Measurements from ENCODE around the gene THUMPD1.
"Not testable (repeated sequence)": the region's sequence is repeated elsewhere in the genome, so short reads cannot be mapped to it uniquely, and the experiment has no call there.

The THUMPD1 gene, protein sequence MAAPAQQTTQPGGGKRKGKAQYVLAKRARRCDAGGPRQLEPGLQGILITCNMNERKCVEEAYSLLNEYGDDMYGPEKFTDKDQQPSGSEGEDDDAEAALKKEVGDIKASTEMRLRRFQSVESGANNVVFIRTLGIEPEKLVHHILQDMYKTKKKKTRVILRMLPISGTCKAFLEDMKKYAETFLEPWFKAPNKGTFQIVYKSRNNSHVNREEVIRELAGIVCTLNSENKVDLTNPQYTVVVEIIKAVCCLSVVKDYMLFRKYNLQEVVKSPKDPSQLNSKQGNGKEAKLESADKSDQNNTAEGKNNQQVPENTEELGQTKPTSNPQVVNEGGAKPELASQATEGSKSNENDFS

DNA sequence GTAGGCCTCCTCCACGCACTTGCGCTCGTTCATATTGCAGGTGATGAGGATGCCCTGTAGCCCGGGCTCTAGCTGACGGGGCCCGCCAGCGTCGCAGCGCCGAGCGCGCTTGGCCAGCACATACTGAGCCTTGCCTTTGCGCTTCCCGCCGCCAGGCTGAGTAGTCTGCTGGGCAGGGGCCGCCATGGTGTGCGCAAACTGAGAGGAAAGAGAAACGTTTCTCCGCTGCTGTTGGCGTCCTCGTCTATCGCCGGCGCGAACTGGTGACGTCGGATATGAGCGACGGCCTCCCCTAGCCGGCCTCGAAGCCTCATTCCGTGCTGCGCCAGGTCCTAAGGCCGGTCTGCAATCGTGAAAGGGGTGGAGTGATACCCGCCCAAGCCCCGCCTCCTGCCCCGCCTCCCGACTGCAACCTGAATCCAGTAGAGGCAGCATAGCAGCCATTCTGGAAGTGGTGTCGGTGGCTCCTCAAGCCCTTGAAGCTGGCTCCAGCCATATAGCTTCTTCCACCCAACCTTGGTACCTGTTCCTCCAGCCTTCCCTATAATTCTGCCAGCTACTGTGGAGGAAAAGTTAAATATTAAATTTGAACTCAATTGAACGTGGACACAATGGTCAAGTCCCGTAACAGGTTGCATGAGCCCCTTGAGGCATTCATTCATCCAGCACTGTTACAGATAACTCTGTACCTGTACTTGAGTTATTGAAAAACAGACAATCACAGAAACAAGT is at the start of gene THUMPD1:
THUMPD1 (minus strand) TSS at position 265 of the 732 bp plus-strand sequence; CDS start at position 186, 79 bp downstream.
- DNase-seq, result peak; percentile 78

DNA sequence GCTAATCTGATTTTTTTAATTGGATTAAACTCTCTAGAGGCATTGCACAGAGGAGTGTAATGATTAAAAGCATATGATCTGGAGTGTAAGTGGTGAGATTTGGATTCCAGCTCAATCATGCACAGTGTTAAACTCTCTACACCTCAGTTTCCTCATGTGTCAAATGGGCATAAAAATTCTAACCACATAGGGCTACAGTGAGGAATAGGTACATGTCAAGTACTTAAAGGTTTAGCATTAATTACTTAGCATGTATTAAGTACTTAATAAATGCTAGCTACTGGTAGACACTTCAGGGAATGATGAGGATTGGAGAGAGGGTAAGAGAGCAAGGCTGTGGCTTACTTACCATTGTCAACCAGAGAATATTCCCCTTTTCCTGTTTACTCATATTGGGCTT is 47.5 kb upstream of the THUMPD1 start:
- no peak for DNase-seq

DNA sequence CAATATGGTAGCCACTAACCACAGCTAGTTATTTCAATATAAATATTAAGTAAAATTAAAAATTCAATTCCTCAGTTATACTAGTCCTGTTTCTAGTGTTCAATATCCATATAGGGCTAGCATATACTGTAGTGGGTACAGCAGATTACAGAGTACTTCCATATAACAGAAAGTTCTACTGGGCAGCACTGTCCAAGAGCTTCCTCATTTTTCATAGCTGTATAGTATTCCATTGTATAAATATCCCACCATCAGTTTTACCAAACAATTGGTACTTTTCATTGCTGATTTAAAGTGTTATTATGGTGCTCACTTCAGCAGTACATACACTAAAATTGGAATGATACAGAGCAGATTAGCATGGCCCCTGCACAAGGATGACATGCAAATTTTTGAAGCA is 42.6 kb upstream of the THUMPD1 start:
- DNase-seq, result no peak

DNA sequence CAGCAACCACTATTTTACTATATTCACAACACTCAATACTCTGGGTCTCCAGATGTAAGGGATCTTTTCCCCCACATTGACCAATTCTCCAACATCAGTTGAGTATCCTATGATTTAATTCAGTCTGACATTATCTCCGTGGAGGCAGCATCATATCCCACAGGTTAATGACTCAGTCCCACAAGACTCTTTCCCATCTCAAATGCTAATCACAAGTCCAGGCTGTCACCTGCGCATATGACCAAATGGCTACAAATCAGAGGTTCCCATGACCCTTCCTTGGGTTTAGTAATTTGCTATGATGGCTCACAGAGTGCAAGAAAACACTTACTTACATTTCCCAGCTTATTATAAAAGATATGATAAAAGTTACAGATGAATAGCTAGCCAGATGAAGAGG is 40.9 kb upstream of the THUMPD1 start:
- DNase-seq, result no peak

DNA sequence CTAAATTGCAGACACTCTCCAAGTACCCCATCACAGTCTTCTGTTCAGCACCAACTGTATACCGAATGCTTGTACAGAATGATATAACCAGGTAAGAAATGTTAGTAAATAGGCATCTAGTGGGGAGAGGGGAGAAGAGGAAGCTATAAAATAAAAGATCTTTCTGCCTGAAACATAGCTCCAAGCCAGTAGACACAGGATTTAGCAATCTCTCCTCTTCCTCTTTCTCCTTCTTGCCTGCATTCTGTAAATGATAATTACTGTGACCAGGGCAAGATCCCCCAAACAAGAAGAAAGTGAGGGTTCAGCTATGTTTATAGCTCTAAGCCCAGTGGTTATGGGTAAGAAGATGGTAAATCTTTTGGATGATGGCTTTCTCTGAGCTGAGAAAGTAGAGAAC is 40.1 kb upstream of the THUMPD1 start:
- DNase-seq, result no peak

DNA sequence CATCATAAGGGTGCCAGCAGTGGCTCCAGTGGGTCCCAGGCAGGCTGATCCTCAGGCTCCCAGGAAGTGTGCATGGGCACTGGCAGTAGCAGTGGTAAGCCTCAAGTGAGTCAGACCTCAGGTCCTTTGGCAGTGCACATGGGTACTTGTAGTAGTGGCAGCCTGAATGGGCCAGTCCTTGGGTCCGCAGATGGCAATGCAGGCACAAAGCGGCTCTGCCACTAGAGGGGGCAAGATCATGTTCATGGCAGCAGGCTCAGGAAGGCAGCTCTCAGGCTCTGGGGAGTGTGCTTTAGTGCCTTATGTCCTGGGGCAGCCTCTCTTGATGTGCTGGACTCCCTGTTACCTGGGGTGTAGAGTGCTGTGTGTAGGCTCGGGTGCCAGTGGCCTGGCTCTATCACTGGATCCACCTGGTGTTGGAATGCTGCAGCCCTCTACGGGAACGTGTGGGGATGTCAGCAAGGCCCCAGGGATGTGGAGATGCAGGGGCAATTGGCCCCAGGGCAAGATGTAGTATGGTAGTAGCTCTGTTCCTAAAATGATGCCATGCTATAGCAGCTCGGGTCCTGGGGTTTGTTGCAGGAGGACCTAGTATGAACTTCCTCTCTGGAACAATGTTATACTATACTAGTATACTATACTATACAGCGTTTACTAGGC is 33.2 kb upstream of the THUMPD1 start:
- DNase-seq, result peak; percentile 10

DNA sequence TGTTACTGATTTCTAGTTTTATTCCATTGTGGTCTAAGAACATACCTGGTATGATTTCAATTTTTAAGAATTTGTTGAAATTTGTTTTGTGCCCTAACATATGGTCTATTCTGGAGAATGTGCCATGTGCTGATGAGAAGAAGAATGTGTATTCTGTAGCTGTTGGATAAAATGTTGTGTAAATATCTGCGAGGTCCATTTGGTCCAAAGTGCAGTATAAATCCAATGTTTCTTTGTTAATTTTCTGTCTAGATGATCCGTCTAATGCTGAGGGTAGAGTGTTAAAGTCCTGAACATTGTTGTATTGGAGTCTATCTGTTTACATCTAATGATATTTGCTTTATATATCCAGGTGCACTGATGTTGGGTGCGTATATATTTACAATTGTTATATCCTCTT is 32.1 kb upstream of the THUMPD1 start:
- no peak for DNase-seq

DNA sequence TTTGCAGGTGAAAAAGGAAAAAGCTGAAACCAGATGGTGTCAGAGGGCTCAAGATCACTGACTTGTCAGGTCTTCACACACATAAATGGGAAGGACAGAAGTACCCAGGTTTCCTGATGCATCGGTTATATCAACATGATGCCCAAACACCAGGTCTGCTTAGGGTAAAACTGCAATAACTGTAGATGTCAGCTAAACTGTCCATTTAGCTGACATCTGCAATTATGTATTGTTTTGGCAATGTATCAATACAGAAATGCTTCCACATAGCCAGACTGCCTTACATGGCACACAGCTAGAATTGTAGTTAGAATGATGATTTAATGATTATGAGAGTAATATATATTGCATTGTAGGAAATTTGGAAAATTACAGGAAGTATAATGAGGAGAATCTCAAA is 27.2 kb upstream of the THUMPD1 start:
- no peak for DNase-seq

DNA sequence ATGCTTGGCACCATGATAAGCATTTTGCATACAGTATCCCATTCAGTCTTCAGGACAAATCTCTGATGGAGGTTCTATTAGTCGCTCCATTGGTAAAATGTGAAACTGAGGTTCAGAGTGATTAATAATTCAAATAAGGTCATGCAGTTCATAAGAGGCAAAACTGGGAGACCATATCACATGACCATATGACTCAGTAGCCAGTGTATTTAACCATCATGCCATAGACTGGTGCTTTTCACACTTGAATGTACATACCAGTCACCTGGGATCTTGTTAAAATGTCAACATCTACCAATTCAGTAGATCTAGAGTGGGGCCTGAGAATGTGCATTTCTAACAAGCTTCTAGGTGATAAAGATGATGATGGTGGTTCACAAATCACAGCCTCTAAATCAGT is 26.5 kb upstream of the THUMPD1 start:
- no peak for DNase-seq

DNA sequence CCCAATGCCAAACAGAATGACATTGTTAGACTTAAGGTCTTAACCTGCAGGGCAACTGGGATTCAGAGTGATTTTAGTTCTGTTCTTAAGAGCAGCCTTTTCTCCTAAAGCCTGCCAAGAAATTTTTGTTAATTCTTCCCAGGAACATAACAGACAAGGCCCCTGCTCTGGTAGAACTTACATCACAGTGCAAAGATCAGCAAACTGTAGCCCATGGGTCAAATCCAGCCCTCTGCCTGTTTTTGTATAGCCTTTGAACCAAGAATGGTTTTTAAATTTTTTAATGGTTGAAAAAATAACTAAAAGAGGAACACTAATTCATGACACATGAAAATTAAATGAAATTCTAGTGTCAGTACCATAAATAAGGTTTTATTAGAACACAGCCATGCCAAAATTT is 26.0 kb upstream of the THUMPD1 start:
- DNase-seq, result no peak

DNA sequence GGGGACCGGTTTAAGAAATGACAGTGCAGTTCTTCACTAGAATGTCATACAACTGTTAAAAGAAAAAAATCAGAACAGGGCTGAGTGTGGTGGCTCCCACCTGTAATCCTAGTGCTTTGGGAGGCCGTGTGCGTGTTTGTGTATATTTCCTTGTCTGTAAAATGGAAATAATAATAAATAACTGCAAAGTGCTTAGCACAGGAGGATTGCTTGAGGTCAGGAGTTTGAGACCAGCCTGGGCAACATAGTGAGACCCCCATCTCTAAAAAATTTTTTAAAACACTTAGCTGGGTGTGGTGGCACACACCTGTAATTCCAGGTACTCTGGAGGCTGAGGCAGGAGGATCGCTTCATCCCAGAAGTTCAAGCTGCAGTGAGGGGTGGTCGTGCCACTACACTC is 24.7 kb upstream of the THUMPD1 start:
- DNase-seq, result no peak

DNA sequence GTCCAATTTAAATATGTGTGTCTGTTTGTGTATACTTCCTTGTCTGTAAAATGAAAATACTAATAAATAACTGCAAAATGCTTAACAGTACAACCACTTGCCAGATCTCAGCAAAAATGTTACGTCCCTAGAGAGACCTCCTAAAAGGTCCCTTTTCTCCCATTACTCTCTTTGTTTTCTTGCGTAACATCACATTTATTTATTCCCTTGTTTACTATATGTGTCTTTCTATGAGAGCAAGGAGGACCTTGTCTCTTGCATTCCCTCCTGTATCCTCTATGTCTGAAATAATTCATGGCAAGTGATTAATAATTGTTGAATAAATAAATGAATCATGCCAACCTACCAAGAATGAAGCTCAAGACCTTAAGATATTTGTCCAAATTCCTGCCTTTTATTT is 24.1 kb upstream of the THUMPD1 start:
- no peak for DNase-seq

DNA sequence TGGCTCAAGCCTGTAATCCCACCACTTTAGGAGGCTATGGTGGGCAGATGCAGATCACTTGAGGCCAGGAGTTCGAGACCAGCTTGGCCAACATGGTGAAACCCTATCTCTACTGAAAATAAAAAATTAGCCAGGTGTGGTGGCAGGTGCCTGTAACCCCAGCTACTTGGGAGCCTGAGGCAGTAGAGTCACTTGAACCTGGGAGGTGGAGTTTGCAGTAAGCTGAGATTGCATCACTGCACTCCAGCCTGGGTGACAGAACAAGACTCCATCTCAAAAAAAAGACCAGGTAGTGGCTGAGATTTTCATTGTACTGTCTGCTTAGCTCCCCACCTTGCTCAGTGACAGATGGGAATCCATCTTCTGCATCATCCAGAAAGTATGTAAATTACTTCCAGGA is 22.8 kb upstream of the THUMPD1 start:
- not testable (repeated sequence) for DNase-seq

DNA sequence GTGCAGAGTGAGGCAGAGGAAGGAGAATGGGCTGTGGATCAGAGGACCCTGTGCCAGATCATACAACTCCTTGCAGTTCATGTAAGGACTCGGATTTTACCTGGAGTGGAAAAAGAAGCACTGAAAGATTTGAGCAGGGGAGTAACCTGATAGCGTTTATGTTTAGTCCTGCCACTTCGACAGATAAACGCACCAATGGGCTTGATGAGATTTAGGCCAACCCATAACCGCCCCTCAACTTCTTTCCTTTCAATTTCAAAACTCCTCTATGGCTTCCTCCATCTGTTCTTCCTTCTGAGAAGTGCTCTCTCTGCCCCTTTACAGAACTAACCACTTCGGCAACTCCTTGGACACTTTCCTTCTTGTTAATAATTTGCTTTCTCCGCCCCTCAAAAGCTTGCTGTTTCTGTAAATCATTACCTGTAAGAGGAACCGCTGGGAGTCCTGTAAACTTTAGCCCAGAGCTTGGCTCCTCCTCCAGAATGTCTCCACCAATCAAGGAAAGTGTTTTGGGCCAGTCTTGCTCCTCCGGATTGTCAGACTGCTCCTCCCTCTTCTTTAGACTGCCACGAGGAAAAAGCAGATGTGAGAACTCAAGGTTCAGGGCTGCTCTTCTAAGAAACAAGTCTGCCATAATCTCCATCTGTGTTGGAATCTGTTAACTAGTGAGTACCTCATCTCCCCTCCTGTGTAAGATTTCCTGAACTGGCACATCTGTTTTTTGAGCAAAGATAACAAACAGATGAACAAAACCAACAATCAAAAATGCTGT is 22.0 kb upstream of the THUMPD1 start, which contains the start of gene ACSM3:
ACSM3 (plus strand) TSS at position 554 of the 772 bp plus-strand sequence. CDS start 6,021 bp downstream, outside the sequence.
- no peak for DNase-seq

DNA sequence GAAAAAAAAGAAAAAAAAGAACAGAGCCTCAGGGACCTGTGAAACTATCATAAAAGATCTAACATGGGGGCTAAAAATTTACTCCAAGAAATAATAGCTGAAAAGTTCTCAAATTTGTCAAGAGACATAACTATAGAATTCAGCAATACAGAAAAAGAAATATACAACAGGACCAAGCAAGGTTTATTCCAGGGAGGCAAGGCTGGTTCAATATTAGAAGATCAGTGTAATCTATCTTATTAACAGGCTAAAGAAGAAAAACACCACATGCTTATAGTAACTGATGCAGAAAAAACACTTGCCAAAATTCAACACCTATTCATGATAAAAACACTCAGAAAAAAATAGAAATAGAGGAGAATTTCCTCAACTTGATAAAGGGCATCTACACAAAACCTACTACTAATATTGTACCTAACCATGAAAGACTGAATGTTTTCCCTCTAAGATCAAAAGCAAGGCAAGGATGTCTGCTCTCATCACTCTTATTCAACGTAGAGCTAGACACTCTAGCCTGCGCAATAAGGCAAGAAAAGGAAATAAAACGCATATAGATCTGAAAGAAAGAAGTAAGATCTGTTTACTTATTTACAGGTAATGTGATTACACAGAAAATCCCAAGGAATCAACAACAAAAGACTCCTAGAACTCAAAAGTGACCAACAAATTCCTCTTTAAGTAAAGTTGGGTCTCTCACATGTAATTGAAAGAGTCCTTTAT is 20.9 kb upstream of the THUMPD1 start:
- no peak for DNase-seq

DNA sequence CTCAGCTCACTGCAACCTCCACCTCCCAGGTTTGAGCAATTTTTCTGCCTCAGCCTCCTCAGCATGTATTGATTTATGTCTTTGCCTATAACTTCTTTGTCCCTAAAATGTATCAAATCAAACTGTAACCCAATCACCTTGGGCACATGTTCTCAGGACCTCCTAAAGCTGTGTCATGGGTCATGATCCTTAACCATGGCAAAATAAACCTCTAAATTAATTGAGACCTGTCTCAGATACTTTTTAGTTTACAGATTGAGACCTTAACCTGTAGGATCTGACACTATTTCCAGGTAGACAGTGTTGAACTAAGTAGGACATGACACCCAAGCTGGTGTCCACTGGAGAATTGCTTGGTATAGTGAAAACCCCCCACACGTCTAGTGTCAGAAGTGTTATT is 19.6 kb upstream of the THUMPD1 start:
- DNase-seq, result no peak

DNA sequence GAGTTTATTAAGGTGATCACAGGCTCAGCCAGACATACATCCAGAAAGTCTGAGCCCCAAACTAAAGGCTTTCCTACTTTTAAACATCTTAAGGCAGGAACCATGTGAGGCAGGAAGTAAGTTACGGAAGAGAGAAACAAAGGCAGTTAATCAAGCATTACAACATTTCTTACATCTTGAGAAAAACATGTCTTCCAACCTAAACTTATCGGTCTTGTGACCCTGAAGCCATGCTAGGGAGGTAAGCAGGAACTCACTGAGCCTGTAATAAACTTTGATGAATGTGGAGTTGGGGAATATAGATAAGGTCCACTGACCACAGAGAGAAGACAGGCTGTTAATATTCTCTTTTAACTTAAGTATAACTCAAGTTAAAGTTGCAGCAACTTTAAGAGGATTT is 18.7 kb upstream of the THUMPD1 start:
- no peak for DNase-seq

DNA sequence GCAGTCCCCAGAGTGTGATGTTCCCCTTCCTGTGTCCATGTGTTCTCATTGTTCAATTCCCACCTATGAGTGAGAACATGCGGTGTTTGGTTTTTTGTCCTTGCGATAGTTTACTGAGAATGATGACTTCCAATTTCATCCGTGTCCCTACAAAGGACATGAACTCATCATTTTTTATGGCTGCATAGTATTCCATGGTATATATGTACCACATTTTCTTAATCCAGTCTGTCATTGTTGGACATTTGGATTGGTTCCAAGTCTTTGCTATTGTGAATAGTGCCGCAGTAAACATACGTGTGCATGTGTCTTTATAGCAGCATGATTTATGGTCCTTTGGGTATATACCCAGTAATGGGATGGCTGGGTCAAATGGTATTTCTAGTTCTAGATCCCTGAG is 14.2 kb upstream of the THUMPD1 start:
- DNase-seq, result not testable (repeated sequence)

DNA sequence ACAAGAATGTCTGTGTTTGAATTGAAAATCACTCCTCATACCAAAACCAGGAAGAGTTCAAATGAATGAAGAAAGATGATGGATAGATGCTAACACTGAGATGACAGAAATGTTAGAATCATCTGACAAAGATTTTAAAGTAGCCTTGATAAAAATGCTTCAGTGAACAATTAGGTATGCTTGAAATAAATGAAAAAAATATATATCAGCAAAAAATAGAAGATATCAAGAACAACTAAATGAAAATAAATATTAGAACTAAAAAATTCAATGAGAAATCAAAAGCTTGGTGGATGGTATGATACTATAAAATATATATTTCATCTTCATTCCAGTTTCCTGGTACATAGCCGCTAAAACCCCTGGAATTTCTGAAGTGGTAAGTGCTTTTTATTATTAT is 13.6 kb upstream of the THUMPD1 start:
- DNase-seq, result no peak

DNA sequence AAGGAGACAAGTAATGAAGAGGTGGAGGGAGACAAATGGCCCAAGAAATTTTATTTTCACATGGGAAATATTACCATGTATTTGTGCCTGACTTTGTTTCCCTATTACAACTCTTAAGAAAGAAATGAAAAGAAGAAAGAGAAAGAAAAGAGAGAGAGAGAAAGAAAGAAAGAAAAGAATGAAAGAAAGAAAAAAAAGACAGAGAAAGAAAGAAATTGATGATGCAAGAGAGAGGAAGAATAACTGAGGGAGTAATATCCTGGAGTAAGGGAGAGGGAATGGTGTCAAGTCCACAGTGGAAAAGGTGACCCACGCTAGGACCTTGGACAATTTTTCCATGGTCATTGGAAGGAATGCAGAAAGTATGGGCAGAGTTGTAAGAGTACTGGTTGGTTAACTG is 12.1 kb upstream of the THUMPD1 start:
- DNase-seq, result no peak

DNA sequence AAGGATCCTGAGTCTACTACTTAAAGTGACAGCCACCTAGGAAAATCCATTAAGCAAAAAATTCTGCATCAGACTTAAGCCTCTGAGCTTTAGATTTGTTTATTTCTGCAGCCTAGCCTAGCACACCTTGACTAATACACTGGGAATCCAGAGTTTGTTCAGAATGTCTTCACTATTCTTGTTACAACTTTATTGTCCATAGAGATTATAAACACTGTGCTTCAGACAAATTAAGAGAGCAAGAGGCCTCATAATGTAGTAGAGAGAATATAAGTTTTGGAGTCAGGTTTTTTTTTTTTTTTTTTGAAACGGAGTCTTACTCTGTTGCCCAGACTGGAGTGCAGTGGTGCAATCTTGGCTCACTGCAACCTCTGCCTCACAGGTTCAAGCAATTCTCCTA is 8.9 kb upstream of the THUMPD1 start:
- DNase-seq, result no peak

DNA sequence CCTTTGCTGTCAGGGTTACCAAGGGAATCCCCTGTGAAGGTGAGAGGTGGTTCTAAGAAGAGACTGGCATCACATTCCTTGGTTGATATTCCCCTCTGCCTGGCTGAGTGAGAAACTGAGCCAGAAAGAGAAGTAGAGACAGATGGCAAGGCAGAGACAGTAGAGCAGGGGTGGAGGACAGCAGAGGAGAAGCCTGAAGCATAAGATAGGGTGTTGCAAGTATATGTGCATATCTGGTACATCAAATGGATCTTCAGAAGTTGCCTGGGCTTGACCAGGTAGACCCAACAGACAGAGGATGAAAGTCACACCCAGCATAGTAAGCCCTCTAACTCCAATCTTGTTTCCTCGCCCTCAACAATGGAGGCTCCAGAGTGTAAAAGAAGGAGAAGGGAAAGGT is 7.9 kb upstream of the THUMPD1 start:
- no peak for DNase-seq
